Hindlimb muscle (tissue), 1 donor: Measurements from ENCODE around the gene BRD2. TPM values are rescaled to one million over a fixed set of nuclear protein-coding genes. Genes with fewer than 3 reads are reported as not detected.
"Not testable (repeated sequence)": the region's sequence is repeated elsewhere in the genome, so short reads cannot be mapped to it uniquely, and the experiment has no call there.

Experiments used
- DNase-seq: peaks from one replicate; pipeline ENCODE4 v3.0.0-alpha.2; 2013
- polyA plus RNA-seq: library from polyadenylated mRNA; unstranded; fragments of 120-200 nt; gene quantifications from one replicate; pipeline ENCODE4 v1.2.1, GENCODE V29; 2013; ENCODE audit not compliant: insufficient read length

The BRD2 gene
- 160 TPM for polyA plus RNA-seq

DNA sequence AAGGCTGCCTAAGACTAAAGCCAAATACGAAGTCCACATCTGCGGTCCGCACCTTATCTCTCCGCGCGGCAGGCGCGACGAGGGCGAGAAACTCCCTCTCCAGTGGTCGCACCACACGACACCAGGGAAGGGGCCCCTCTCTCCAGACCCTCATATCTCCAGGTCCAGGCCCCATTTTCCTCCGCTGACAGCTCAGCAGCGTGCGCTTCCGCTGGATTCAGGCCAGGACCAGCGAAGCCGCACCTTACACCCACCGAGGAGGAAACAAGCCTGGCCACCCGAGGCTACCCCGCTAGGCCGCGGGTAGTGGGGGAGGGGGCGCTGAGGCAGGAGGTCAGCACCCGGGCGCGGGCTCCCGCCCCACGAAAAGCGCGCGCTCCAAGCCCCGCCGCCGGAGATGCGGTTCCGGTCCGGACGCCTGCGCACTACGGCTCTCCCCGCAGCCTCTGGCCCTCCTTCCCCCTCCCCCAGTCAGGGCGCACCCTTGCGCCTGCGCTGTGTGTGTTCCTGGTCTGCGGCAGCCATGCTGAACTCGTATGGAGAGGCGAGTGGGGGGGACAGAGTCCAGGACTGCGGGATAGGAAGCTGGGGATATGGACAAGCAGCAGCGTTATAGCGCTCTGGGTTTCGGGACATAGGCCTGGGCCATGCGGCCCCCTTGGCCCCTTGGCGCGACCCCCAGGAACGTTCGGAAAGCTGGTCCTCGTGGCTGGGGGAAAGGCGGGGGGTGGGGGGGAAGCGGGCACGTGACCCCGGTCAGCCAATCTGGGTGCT is at the start of gene BRD2:
Gene BRD2 (plus strand): TSS at position 502 of the 774 bp plus-strand sequence. CDS start 4,305 bp downstream, outside the sequence.
- DNase-seq, result peak; percentile 100

DNA sequence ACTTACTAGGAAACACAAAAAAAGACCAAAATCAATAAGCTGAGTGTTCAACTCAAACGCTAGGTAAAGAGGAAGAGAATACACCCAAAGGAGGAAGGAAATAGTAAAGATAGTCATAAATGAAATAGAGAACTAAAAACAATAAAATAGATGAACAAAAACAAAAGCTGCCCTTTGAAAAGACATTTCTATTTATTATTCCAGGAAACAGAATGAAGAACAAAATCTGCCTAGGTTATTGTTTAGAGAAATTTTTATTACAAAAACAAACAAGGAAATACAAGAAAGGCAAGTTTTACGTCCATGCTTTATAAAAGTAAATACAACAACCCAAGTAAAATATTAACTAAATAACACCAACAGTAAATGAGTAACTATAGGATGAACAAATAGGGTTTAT is 47.7 kb upstream of the BRD2 start:
- no peak for DNase-seq

DNA sequence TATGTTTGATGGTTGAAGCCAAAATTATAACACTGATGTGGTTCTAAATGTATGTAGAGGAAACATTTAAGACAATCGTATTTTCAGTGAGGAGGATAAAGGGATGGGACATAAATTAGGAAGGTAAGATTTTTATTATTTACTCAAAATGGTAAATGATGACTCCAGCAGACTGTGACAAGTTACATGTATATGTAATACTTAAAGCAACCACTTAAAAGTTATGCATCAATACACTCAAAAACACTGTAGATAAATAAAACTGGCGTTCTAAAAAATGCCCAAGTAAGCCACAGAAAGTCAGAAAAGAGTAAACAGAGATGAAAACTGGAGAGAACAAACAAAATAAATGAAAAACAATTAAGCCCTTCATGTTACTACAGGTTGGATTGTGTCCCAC is 46.3 kb upstream of the BRD2 start:
- DNase-seq, result no peak

DNA sequence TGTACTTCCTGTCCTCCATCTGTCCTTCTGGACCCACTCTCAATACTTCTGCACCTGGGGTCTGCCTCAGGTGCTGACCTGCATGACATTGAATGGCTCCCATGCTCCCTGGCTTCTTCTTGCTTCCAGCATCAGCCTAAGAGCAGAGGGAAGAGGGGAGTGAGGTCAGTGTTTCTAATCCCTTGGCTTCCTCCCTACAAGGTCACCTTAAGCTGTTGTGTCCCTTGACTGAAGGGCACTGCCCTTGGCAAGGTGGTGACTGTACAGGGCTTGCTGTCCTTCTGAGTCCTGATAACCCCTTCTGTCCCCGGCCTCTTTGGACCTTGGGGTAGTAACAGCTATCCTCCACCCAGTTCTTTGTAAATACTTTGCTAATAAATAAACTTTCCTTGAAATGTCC is 37.2 kb upstream of the BRD2 start:
- DNase-seq, result no peak

DNA sequence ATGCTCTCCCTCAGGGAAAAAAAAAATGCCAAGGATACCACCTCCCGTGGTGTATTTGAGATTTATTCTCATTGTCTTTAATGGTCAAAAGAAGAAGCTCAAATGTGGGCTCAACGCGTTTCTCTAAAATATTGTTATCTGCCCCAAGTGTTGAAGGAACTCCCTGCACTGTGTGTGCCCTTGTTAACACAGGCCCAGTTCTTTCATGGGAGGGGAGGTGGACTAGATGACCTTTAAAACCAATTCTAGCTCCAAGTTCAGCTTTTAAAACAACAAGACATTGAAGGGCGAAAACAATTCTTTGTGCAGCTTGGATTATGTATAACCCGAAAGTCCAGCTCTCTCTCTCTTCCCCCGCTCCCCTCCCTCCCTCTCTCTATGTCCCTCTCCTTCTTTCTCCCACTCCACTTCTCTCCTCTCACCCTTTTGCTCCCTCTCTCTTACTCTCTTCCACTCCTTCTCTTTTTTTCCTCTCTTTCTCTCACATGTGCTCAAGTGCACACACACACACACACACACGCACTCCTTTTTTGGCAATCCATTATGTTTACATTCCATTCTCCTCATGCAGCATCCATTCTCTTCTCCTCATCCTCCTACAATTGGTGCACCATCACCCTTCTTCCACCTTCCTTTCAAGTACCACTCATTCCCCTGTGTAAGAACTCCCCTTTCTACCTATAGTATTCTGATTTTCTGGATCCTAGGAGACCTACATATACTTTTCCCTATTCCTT is 36.1 kb upstream of the BRD2 start:
- DNase-seq, result no peak

DNA sequence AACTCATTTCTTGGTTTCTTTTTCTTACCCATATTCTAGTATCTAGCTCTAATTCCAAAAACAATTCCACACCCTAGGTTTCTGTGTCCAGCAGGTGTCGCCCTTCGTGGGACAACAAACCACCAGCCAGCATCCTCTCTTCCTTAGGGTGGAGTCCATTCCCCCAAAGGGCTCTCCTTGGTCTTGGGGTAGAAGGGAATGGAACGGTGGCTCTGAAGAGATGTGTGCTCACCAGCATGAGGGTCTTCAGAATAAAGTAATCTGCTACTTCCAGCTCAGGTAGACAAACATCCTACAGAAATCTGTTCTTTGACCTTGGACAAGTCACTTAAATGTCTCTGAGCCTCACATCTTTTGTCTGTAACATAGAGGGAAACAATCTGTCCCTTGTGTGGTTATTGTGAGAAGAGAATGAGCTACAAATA is 34.7 kb upstream of the BRD2 start:
- peak; percentile 62 for DNase-seq

DNA sequence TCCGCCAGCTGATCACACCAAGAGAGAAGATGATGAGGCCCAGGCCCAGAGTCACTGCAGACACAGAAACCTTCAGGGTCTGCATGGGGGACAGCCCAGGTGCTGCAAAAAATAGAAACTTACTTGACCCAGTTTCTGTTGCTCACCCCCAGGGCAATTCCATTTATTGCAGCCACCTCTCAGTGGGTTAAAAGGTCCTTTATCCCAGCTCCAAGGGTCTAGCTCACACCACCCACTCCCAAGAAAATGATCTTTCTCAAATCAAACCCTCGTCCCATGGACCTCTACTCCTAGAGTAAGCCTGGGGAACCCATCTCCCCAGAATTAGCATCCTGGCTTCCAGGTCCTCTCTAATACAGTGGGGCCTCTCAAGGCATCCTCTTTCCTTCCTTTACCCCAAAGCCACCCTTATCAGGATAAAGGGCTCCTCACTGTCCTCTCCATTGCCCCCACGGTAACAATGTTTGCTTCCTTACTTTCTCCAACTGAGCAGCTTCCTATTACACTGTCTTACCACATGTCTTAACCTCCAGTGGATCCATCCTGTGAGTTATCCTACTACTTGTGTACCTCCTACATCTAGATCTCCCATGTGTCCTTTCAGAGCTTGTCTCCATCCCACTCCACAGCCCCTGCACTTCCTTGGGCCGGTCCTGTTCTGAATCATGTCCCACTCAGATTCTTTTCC is 32.7 kb upstream of the BRD2 start:
- no peak for DNase-seq

DNA sequence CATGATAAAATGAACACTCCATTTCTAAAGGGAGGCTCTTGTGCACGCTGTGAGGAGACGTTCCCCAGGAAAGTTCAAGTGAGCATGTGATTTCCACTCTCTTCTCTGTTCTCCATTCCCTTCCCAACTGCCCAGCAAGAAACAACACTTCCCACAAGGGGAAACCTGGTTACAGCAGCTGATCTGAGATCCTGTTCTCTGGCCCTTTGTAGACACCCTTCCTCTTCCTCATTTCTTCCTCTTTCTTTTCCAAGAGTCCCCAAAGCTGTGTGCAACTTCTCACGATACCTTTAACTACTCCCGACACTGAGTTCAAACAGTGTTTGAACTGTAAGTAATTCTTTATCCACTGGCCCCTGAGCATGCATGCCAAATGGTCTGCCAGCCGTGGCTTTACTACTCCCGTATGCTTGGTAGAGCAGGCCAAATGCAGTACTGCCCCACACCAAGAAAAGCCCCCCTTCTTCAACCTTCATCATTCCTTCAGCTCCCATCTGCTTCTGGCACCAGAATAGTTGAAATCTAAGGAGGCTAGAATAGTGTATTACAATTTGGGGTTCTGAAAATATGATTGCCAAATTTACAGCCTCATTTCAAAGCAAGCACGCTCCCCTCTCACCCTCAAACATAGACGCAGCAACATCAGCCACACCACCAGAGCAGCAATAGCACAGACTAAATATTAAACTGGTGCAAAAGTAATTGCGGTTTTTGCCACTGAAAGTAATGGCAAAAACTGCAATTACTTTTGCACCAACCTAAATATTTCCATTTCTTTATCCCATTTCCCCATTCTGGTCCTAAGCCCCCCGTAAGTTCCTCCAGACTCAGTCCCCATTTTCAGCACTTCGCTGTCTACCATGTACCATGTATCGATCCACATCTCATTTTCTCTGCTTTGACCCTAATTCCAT is 31.9 kb upstream of the BRD2 start:
- no peak for DNase-seq

DNA sequence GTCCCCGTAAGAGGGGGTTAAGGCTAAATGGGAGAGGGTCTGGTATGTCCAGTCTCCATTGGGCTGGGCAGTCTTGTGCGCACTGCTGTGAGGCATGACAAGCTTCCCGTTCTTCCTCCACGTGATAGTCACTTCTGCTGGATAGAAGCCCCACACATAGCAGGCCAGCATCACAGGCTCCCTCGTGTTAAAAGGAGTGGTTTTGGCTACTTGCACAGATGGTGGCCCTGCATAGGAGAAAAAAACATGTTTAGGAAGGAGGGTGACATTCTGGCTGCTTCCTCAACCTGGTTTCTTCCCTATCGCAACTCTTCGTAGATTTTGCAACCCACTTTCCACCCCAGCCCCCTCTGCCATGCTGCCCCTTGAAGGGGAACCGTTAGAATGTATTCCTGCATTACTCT is 31.2 kb upstream of the BRD2 start:
- DNase-seq, result no peak

DNA sequence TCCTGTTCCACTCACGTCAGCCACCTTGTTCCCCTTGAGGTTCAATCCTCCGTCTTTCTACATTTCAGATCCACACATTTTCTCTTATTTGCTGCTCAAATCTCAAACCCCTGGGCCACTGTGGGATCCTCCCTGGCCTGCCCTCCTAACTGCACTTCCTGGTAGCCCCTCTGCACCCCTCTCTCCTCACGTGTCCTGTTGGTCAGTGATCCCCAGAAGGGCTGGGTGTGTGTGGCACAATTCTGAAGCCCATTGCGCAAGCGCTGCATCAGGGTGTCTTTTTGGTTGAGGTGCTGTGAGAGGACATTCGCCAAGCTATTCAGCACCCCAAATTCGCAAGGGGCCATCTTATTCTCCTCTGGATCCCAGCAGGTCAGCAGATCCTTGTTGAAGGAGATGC is 29.9 kb upstream of the BRD2 start:
- DNase-seq, result no peak

DNA sequence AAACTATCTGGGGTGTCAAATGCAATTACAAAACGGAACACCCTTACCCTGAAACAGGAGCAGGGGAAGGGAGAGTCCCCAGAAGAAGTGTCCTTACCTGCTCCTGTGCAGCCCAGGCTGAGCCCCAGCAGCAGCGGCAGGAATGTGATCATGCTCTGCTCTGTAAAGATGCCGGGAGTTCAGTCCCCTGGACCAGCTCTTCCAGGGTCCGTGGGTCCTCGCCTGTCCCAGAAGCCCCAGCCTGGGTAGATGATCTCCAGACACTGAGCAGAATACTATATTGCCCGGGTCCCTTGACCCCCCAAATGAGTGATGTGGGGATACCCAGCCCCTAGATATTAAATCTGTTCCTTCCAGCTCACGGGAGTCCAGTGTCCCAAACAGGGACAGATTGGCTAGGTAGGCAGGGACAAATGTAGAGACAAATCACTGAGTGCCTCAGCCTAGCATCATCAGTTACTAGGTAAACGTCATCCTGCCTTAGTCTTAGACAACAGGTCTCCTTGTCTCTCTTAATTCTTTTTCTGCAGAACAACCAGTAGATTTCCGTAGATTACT is 27.7 kb upstream of the BRD2 start, which contains the start of gene HLA-DMB:
Gene HLA-DMB (minus strand): TSS at position 373 of the 558 bp plus-strand sequence. CDS start 221 bp downstream, at position 152.
- DNase-seq, result peak; percentile 67

DNA sequence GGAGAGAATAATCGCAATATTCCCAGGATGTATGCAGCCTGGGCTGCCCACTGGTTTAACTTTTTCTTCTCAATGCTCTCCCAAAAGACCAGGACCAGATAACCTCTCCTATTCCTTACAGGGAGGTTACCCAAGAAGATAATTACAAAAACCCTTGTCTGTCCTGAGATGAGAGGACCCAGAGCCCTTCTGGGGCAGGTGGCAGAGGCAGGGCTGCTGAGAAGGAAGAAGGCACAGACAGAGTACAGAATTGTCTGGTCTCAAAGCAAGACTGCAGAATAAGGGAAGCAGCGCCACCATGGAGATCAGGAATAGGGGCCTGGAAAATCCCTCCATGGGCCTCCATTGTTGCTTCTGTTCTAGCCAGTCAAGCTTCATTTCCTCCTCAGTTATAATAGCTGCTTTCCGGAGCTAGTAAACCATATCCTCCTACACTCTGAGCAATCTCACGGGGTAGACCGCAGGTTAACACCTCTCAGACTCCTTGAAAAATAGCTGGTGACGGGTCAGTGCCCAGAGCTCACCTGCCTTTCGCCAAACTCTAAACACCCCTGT is 27.1 kb upstream of the BRD2 start:
- DNase-seq, result no peak

DNA sequence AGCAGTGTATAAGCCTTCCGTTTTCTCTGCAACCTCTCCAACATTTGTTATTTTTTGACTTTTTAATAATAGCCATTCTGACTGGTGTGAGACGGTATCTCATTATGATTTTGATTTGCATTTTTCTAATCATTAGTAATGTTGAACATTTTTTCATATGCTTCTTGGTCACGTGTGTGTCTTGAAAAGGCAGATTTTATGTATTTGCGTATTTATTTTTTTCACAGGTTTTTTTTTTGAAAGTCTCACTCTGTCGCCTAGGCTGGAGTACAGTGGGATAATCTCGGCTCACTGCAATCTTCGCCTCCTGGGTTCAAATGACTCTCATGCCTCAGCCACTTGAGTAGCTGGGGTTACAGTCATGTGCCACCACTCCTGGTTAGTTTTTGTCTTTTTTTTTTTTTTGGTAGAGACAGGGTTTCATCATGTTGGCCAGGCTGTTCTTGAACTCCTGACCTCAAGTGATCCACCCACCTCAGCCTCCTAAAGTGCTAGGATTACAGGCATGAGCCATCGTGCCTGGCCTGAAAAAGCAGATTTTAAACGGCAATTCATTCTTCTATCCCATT is 25.8 kb upstream of the BRD2 start:
- not testable (repeated sequence) for DNase-seq

DNA sequence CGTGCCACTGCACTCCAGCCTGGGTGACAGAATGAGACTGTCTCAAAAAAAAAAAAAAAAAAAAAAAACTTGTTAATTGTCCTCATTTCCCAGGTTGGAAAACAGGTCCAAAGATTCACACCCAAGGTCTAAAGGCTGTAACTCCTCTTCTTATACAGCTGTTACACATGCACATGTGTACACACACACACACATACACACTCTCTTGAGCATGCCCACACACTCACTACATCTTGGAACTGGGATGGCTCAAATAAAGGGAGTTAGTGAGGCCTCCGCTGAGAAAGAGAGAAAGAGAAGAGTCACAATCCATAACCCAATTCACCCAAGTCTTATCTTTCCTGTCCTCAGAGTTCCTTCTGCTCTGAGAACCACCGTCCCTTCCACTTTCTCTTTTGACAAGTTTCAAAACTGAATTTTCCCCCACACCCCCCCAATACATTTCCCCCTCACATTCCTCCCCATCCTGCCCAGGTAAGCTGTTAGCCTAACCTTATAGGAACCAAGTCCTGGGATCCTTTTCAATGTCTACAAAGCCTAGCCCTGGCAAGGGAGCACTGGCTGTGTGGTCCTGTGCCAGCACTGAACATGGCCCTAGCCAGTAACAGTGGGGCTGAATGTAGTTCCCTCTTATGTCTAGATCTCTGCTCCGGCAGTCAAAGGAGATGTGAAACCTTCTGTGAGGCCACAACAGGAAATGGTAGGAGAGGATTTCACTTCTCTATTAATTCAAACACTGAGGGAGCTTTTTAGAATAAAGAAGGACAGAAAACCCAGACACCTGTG is 24.3 kb upstream of the BRD2 start:
- DNase-seq, result no peak

DNA sequence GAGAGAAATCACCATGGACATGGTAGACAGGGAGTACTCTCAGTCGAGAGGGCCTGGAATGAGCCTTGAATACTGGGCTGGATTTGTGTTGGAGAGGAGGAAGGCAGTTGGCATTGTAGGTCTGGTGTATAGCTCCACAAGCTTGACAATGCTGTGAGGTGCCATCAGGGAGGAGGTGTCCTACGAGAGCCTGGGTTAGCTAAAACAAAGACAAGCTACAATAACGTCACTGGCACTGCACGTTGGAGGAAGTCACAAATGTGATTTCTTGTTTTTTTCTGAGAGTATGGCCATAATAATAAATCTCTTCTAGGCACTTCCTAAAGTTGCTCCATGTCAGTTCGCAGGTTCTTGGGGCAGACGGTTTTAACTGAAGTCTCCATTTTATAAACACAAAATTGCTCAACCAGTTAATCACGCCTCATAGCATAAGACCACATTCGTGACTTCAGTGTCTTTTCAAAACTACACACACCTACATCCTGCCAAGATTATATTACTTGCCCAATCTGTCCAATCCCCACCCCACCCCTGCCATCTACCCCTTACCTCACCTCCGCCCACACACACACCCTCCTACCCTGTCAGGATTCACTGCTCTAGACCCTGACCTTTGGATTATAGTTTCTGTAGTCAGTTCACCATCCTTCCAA is 23.2 kb upstream of the BRD2 start:
- DNase-seq, result no peak

DNA sequence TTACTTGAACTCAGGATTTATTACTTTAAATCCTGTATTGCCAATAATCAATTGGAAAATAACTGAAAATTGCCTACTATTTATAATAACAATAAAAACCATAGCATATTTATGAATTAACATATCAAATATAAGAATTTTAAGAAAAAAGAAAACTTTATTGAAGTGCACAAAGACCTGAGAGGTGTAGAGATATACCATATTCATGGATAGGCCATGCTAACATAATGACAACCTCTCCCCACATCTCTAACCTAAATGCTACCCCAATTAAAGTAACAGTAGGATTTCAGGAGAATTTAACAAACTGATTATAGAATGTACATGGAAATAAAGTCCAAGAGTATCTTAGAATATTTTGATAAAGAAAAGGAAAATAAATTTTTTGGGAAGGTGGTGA is 22.4 kb upstream of the BRD2 start:
- no peak for DNase-seq

DNA sequence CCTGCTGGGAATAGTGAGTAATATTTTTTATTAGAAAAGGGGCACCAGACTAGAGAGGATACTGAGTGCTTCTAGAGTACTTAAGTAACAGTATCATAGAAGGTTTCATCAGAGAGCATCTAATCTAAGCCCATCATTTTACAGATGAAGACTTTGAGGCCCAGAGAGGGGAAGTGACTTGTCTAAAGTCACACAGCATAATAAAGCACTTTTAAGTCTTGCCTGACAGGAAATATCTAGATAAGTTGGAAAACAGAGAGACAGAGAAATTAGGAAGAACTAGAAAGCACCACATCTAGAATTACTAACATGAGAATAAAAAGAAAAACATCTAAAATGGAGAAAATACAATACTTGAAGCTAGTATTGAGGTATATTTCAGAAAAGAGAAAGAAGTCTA is 21.5 kb upstream of the BRD2 start:
- DNase-seq, result no peak

DNA sequence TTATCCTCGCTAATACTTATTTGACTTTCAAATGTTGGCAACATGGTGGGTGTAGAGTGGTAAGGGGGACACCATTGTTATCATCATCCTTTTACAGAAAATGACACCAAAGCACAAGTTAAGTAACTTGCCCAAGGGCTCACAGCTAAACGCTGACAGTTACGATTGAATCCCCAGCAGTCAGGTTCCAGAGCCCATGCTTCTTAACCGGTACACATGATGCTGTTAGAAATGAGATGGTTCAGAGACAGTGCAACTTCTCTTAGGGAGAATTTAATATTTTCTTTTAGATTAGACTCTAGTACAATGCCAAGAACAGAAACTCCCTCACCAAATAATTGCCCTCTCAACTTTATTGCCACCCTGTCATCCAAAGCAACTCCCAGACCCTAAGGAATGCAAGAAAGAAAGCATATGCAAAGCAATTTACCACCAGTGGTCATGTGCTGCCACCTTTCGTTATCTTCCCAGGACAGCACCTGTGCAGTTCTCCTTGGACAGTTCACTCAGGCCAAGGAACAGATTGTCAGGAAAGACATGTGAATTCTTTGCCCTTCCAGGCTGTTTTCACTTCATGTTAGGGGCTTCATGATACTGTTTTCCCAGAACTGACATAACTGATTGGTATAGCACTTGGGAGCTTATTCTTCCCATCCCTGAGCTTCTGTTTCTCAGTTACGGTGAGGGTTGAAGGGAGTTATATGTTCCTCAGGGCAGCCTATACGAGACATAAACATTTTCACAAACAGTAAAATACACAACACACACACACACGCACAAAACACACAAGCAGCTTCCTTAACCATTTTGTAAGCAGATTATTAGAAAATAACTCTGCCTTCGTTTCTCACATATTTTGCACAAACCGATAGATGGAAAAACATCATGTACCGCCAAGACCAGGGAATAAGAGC is 20.6 kb upstream of the BRD2 start:
- no peak for DNase-seq

DNA sequence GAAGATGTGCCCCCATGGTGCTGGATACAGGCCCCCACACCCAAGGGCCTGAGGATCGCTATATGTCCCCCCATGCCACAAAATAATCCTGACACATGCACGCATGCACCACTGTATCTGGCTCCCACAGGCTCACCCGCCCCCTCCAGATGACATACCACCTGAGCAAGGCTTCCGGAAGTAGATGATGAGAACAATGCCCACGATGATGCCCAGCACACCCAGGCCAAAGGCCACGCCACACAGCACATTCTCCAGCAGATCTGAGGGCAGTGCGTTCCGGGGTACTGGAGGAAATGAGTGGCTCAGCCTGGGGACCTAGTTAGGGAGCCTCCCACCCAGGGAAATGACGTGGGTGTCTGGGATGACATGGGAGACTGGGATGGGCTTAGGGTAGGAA is 19.3 kb upstream of the BRD2 start:
- DNase-seq, result no peak
